GM23248 (cell line): Measurements from ENCODE around the gene COL9A2. TPM values are rescaled to one million over a fixed set of nuclear protein-coding genes. Genes with fewer than 3 reads are reported as not detected.

Source experiments
- DNase-seq: peaks from one replicate; pipeline ENCODE4 v3.0.0-alpha.2; 2015
- H2AFZ ChIP-seq: fragments of 200-600 bp; sonication (generic); 2 replicates; pipeline ENCODE4 v1.6.1; 2016; ENCODE audit warnings: antibody characterized with exemption
- H3F3A ChIP-seq: fragments of 200-600 bp; sonication (generic); 2 replicates; pipeline ENCODE4 v1.6.1; 2016; ENCODE audit warnings: mild to moderate bottlenecking, antibody characterized with exemption, mixed run types; ENCODE audit not compliant: insufficient read depth
- H3K27ac ChIP-seq: fragments of 200-600 bp; sonication (generic); 2 replicates; pipeline ENCODE4 v1.5.1; 2016; ENCODE audit warnings: mild to moderate bottlenecking
- H3K27me3 ChIP-seq: fragments of 200-600 bp; sonication (generic); replicated peaks from 2 replicates; pipeline ENCODE4 v1.6.1; 2016; ENCODE audit warnings: mild to moderate bottlenecking; ENCODE audit not compliant: insufficient read depth
- H3K36me3 ChIP-seq: fragments of 200-600 bp; sonication (generic); 2 replicates; pipeline ENCODE4 v1.6.1; 2016; ENCODE audit warnings: low read depth, mild to moderate bottlenecking
- H3K4me1 ChIP-seq: fragments of 200-600 bp; sonication (generic); 2 replicates; pipeline ENCODE4 v1.6.1; 2016; ENCODE audit warnings: mild to moderate bottlenecking; ENCODE audit not compliant: insufficient read depth
- H3K4me2 ChIP-seq: fragments of 200-600 bp; sonication (generic); one replicate; pipeline ENCODE4 v1.6.1; 2016; ENCODE audit warnings: mild to moderate bottlenecking; ENCODE audit not compliant: unreplicated experiment
- H3K4me3 ChIP-seq: fragments of 200-600 bp; sonication (generic); 2 replicates; pipeline ENCODE4 v1.5.1; 2016; ENCODE audit warnings: mild to moderate bottlenecking
- H3K79me2 ChIP-seq: fragments of 200-600 bp; sonication (generic); 2 replicates; pipeline ENCODE4 v1.6.1; 2016; ENCODE audit warnings: mild to moderate bottlenecking; ENCODE audit not compliant: insufficient read depth
- H3K9ac ChIP-seq: fragments of 200-600 bp; sonication (generic); 2 replicates; pipeline ENCODE4 v1.6.1; 2016; ENCODE audit warnings: mild to moderate bottlenecking
- H3K9me2 ChIP-seq: fragments of 200-600 bp; sonication (generic); 2 replicates; pipeline ENCODE4 v1.6.1; 2016; ENCODE audit warnings: mixed run types, mild to moderate bottlenecking, moderate library complexity; ENCODE audit not compliant: insufficient read depth
- H3K9me3 ChIP-seq: fragments of 200-600 bp; sonication (generic); one replicate; pipeline ENCODE4 v1.6.1; 2017; ENCODE audit warnings: low read depth
- H4K20me1 ChIP-seq: fragments of 200-600 bp; sonication (generic); 2 replicates; pipeline ENCODE4 v1.6.0; 2016; ENCODE audit not compliant: insufficient read depth
- EZH2 ChIP-seq: fragments of 200-600 bp; sonication (generic); IDR thresholded peaks from 2 replicates; pipeline ENCODE4 v1.6.1; 2018; ENCODE audit warnings: antibody characterized with exemption, mild to moderate bottlenecking; ENCODE audit not compliant: insufficient read depth, poor library complexity, severe bottlenecking
- EZH2phosphoT487 ChIP-seq: fragments of 200-600 bp; sonication (generic); IDR thresholded peaks from 2 replicates; pipeline ENCODE4 v1.6.1; 2018; ENCODE audit warnings: antibody characterized with exemption, moderate library complexity, mild to moderate bottlenecking, low read depth; ENCODE audit not compliant: insufficient read depth
- WGBS, 2 experiments: methylation state at CpG; one replicate each; pipeline ENCODE4 v1.1.6; 2015 to 2017; ENCODE audit warnings: low lambda C conversion rate in 2 of 2, low coverage in 1 of 2; ENCODE audit errors: missing lambda C conversion rate in 2 of 2; 5-methylcytosine and 5-hydroxymethylcytosine counted together
- in situ Hi-C: fragments of 300-500 bp; cut with MboI; formaldehyde crosslinking; loops from 2 replicates; pipeline ENCODE4 v1.15.0; 2020
- polyA plus RNA-seq: library from polyadenylated mRNA; unstranded; fragments of >200 nt; fragmentation: Nextera tagmentation; extraction: Ambion mirVana; gene quantifications from 2 replicates; pipeline ENCODE4 v1.2.1, GENCODE V29; 2016
- total RNA-seq: library from RNA; depleted of rRNA; stranded (reverse); fragments of >200 nt; shearing (Covaris generic); gene quantifications from 2 replicates; pipeline ENCODE4 v1.2.3, GENCODE V29; 2014

Gene COL9A2
- total and polyA plus RNA-seq, 2 experiments from 2014 or later: 0.80 to 2.8 TPM

GRCh38 chr1:40258445-40258769 lies 58.7 kb downstream of the COL9A2 start:
- in situ Hi-C loops: no loop called here
- peaks cover 83% of the 10 kb centered on the region for H3K79me2 ChIP-seq
- WGBS, 2 experiments: 0 to 2% methylated on average over 10 of the region's 10 CpGs

GRCh38 chr1:40257688-40258444 lies 59.2 kb downstream of the COL9A2 start, which contains the start of gene ZMPSTE24:
Gene ZMPSTE24 (plus strand): TSS chr1:40258236. CDS start chr1:40258272, 36 bp downstream.
- Histone ChIP-seq H3K9me3 (no peaks in the 10 kb centered on the region), H3K27ac (peak within 1 kb of the TSS; percentile 94), H3F3A (peaks cover 11% of the 10 kb centered on the region), H3K4me2 (peak within 1 kb of the TSS; percentile 99), H3K9ac (peak within 1 kb of the TSS; percentile 97), H4K20me1 (no peaks in the 10 kb centered on the region), H3K79me2 (peaks cover 77% of the 10 kb centered on the region), H2AFZ (peak within 1 kb of the TSS; percentile 97), H3K4me1 (peaks cover 10% of the 10 kb centered on the region), H3K36me3 (peaks cover 26% of the 10 kb centered on the region), H3K9me2 (no peaks in the 10 kb centered on the region), H3K4me3 (peak within 1 kb of the TSS; percentile 91), H3K27me3 (no peaks in the 10 kb centered on the region)
- in situ Hi-C loops: no loop called here
- WGBS, 2 experiments: 0 to 1% methylated on average over 32 to 48 of the region's 48 CpGs
- peak; percentile 97 for DNase-seq
- TF ChIP-seq EZH2phosphoT487 (no peak), EZH2 (no peak)

More at GRCh38 chr1:40258445-40258769, 58.7 kb downstream of the COL9A2 start:
- TF ChIP-seq EZH2phosphoT487 (no peak), EZH2 (no peak)
- H3K4me2 ChIP-seq: peak overlapping the region; percentile 94
- no peaks in the 10 kb centered on the region for H4K20me1 ChIP-seq
- H3K9me2 ChIP-seq: no peaks in the 10 kb centered on the region
- H3K36me3 ChIP-seq: peaks cover 31% of the 10 kb centered on the region
- H3K27me3 ChIP-seq: no peaks in the 10 kb centered on the region
- peak overlapping the region; percentile 91 for H3K4me3 ChIP-seq
- DNase-seq: peak; percentile 42
- peak overlapping the region; percentile 94 for H3K27ac ChIP-seq
- H2AFZ ChIP-seq: peak overlapping the region; percentile 97
- H3K4me1 ChIP-seq: peaks cover 10% of the 10 kb centered on the region
- peaks cover 16% of the 10 kb centered on the region for H3F3A ChIP-seq
- no peaks in the 10 kb centered on the region for H3K9me3 ChIP-seq
- H3K9ac ChIP-seq: peak overlapping the region; percentile 97

GRCh38 chr1:40257313-40257687 lies 59.8 kb downstream of the COL9A2 start:
- Histone ChIP-seq H3K9me2 (no peaks in the 10 kb centered on the region), H3K79me2 (peaks cover 72% of the 10 kb centered on the region), H2AFZ (peak overlapping the region; percentile 94), H3K9ac (peak overlapping the region; percentile 97), H3K36me3 (peaks cover 22% of the 10 kb centered on the region), H3K27me3 (no peaks in the 10 kb centered on the region), H3F3A (peaks cover 11% of the 10 kb centered on the region; the same call in 1 of the 2 replicates), H3K27ac (peak overlapping the region; percentile 94), H4K20me1 (no peaks in the 10 kb centered on the region), H3K9me3 (no peaks in the 10 kb centered on the region), H3K4me1 (peaks cover 10% of the 10 kb centered on the region), H3K4me3 (peak overlapping the region; percentile 91), H3K4me2 (peak overlapping the region; percentile 99)
- in situ Hi-C loops: no loop called here
- no peak for TF ChIP-seq EZH2phosphoT487
- TF ChIP-seq EZH2: no peak
- DNase-seq: peak; percentile 62
- 1% methylated on average over 16 of the region's 16 CpGs for WGBS, 2 experiments

- no peaks in the 10 kb centered on the region for H3K9me3 ChIP-seq
- H3K27me3 ChIP-seq: no peaks in the 10 kb centered on the region
- no peaks in the 10 kb centered on the region for H4K20me1 ChIP-seq
- H3K4me1 ChIP-seq: peaks cover 10% of the 10 kb centered on the region
- 64 to 66% methylated on average over 6 of the region's 6 CpGs for WGBS, 2 experiments
- peaks cover 11% of the 10 kb centered on the region; the same call in 1 of the 2 replicates for H3F3A ChIP-seq
- H3K9ac ChIP-seq: peak overlapping the region; percentile 97
- DNase-seq: peak; percentile 14
- H3K79me2 ChIP-seq: peaks cover 65% of the 10 kb centered on the region
- H3K9me2 ChIP-seq: no peaks in the 10 kb centered on the region
- in situ Hi-C loops: no loop called here
- no peak for TF ChIP-seq EZH2phosphoT487
- TF ChIP-seq EZH2: no peak
- H3K36me3 ChIP-seq: peaks cover 15% of the 10 kb centered on the region; the same call in 1 of the 2 replicates
- H3K4me2 ChIP-seq: peak overlapping the region; percentile 99
- peak overlapping the region; percentile 94 for H3K27ac ChIP-seq
- H2AFZ ChIP-seq: peak overlapping the region; percentile 94
- peak overlapping the region; percentile 91 for H3K4me3 ChIP-seq
Measured at GRCh38 chr1:40256401-40257084, 60.5 kb downstream of the COL9A2 start.
